Hepatocyte (in vitro differentiated cells): Measurements from ENCODE around the gene C20orf96.

ENCODE experiments used
- CTCF ChIP-seq: fragments of 200-600 bp; sonication (generic); IDR thresholded peaks from 2 replicates; pipeline ENCODE4 v1.5.1; 2016; ENCODE audit warnings: antibody characterized with exemption, mild to moderate bottlenecking; ENCODE audit not compliant: poor library complexity
- EZH2 ChIP-seq: fragments of 200-600 bp; sonication (generic); IDR thresholded peaks from 2 replicates; pipeline ENCODE4 v1.6.1; 2016; ENCODE audit warnings: antibody characterized with exemption, mild to moderate bottlenecking, borderline replicate concordance

- TF ChIP-seq EZH2, result no peak
- TF ChIP-seq CTCF, result no peak
Observed at GRCh38 chr20:258269-258858, 32.2 kb downstream of the C20orf96 start.
